Spleen (tissue), 11 donors: ENCODE measurements around the gene BOD1L1. TPM values are rescaled to one million over a fixed set of nuclear protein-coding genes. Genes with fewer than 3 reads are reported as not detected.

Experiments
- DNase-seq: peaks from one replicate; pipeline ENCODE4 v3.0.0-alpha.2; 2020
- H3K27ac ChIP-seq, 8 donors: fragments of 200-600 bp; sonication (generic) in 7 of 8; 1 replicate in 4 of 8; 2 replicates in 4 of 8; pipeline versions ENCODE4 v1.5.0 to v1.8.0; 2016 to 2021; ENCODE audit warnings: inconsistent platforms in 4 of 8, mild to moderate bottlenecking in 4 of 8, moderate library complexity in 1 of 8
- H3K27me3 ChIP-seq, 7 donors: fragments of 200-600 bp; sonication (generic) in 6 of 7; replicated peaks in 1 of 7; 1 replicate in 4 of 7; 2 replicates in 3 of 7; pipeline versions ENCODE4 v1.5.0 to v1.8.0; 2016 to 2021; ENCODE audit warnings: inconsistent platforms in 3 of 7, mild to moderate bottlenecking in 1 of 7
- H3K36me3 ChIP-seq, 6 donors: fragments of 200-600 bp; sonication (generic) in 5 of 6; 1 replicate in 4 of 6; 2 replicates in 2 of 6; pipeline versions ENCODE4 v1.5.0 to v1.8.0; 2016 to 2021; ENCODE audit warnings: inconsistent platforms in 2 of 6
- H3K4me1 ChIP-seq, 6 donors: fragments of 200-600 bp; sonication (generic) in 5 of 6; 1 replicate in 3 of 6; 2 replicates in 3 of 6; pipeline versions ENCODE4 v1.5.0 to v1.8.0; 2016 to 2021; ENCODE audit warnings: inconsistent platforms in 3 of 6
- H3K4me3 ChIP-seq, 8 donors: fragments of 200-600 bp; sonication (generic) in 7 of 8; 1 replicate in 4 of 8; 2 replicates in 4 of 8; pipeline versions ENCODE4 v1.5.0 to v1.8.0; 2016 to 2021; ENCODE audit warnings: inconsistent platforms in 4 of 8, mild to moderate bottlenecking in 4 of 8, moderate library complexity in 2 of 8
- H3K9me3 ChIP-seq, 8 donors: fragments of 200-600 bp; sonication (generic) in 7 of 8; 1 replicate in 4 of 8; 2 replicates in 4 of 8; pipeline versions ENCODE4 v1.5.0 to v1.8.0; 2016 to 2021; ENCODE audit warnings: inconsistent platforms in 4 of 8
- POLR2A ChIP-seq, 3 donors: fragments of 450-650 bp; IDR thresholded peaks; one replicate each; pipeline ENCODE4 v1.5.1; 2017; ENCODE audit warnings: antibody characterized with exemption in 3 of 3, mild to moderate bottlenecking in 1 of 3
- POLR2AphosphoS5 ChIP-seq, 3 donors: sonication (generic); formaldehyde crosslinking; IDR thresholded peaks; one replicate each; pipeline ENCODE4 v1.5.1; 2017; ENCODE audit warnings: antibody characterized with exemption in 3 of 3
- WGBS, 5 donors: extraction: QIAGEN DNeasy Blood & Tissue Kit in 3 of 5; methylation state at CpG; one replicate each; pipeline versions ENCODE4 v1.1.5 to v1.1.7; 2013 to 2018; 5-methylcytosine and 5-hydroxymethylcytosine counted together
- intact Hi-C: fragments of 100-400 bp; cut with DNase I; formaldehyde crosslinking; loops from one replicate; pipeline ENCODE4 v1.15.0; 2023; ENCODE audit warnings: low total_unique reads
- polyA plus RNA-seq, 3 donors: library from polyadenylated mRNA; stranded (reverse); fragments of 200-250 nt; gene quantifications; one replicate each; pipeline ENCODE4 v1.2.1, GENCODE V29; 2013
- total RNA-seq, 7 donors: library from RNA; depleted of rRNA in 3 of 7; stranded (reverse); fragments of >200 nt in 3 of 7; fragmentation: NEBNext Ultra II Directional in 4 of 7; extraction: Animal tissue kit (Norgen Biotek cat#: 25700) in 4 of 7; gene quantifications; one replicate each; pipeline versions ENCODE4 v1.1.0 to v1.2.1, GENCODE V29; 2016 to 2021
- TF ChIP-seq, protein P1 (sequence below), 11 experiments: fragments of 200-600 bp in 7 of 11; fragments of 450-650 bp in 4 of 11; sonication (generic) in 4 of 11; IDR thresholded peaks in 8 of 11; conservative IDR thresholded peaks in 3 of 11; 1 replicate in 7 of 11; 2 replicates in 4 of 11; pipeline versions ENCODE4 v1.4.0 to v1.8.0; 2016 to 2021; ENCODE audit warnings: antibody characterized with exemption in 11 of 11, inconsistent platforms in 4 of 11, mild to moderate bottlenecking in 1 of 11
- donor health status: healthy with polysubstance abuse.
- donor health status: DM: no; HTN: no; CAD: no; lungs with moderate emphysema.
- donor health status: DM: no; HTN: no; CAD: no.
- donor health status: Bipolar disorder and iron deficiency.
- donor health status: healthy.
- donor health status: DM: no; HTN: no; CAD: no.
- donor health status: DM: yes; HTN: yes; CAD: no.

Gene BOD1L1
- total and polyA plus RNA-seq, 10 donors = 16.2 to 83.3 (median 69.4) TPM

- Histone ChIP-seq H3K27ac (peak overlapping the region in 7 of 8 donors; percentile 61 to 80 (median 74)), H3K4me3 (peak overlapping the region; percentile 41 to 73 (median 52)), H3K36me3 (no peaks in the 10 kb centered on the region), H3K27me3 (peaks cover 22 to 100% (median 100%) of the 10 kb centered on the region in 7 donors), H3K9me3 (peaks cover 0 to 11% (median 0%) of the 10 kb centered on the region in 8 donors), H3K4me1 (peaks cover 36 to 98% (median 74%) of the 10 kb centered on the region in 6 donors)
- intact Hi-C loops = loop anchor here (5.0 kb wide), 2 partner anchors 692 to 817 kb away; no protein-coding TSS in a partner anchor
- DNase-seq = peak; percentile 84
- 1 to 2% (median 1%) methylated on average over 37 to 54 of the region's 54 CpGs for WGBS, 5 donors
- TF ChIP-seq POLR2A (IDR thresholded peaks at IDR 0.05) (no peak), POLR2AphosphoS5 (IDR thresholded peaks at IDR 0.05) (peak in 2 of 3 donors; percentile 53 to 66)
- TF ChIP-seq, protein P1, sequence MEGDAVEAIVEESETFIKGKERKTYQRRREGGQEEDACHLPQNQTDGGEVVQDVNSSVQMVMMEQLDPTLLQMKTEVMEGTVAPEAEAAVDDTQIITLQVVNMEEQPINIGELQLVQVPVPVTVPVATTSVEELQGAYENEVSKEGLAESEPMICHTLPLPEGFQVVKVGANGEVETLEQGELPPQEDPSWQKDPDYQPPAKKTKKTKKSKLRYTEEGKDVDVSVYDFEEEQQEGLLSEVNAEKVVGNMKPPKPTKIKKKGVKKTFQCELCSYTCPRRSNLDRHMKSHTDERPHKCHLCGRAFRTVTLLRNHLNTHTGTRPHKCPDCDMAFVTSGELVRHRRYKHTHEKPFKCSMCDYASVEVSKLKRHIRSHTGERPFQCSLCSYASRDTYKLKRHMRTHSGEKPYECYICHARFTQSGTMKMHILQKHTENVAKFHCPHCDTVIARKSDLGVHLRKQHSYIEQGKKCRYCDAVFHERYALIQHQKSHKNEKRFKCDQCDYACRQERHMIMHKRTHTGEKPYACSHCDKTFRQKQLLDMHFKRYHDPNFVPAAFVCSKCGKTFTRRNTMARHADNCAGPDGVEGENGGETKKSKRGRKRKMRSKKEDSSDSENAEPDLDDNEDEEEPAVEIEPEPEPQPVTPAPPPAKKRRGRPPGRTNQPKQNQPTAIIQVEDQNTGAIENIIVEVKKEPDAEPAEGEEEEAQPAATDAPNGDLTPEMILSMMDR (IDR thresholded peaks at IDR 0.05 in 8 of 11, conservative IDR thresholded peaks at IDR 0.05 in 3 of 11) = no peak
Measured at GRCh38 chr4:13544606-13545393, 82.7 kb downstream of the BOD1L1 start.

GRCh38 chr4:13543839-13544605 lies 83.5 kb downstream of the BOD1L1 start, which contains the start of gene NKX3-2:
NKX3-2 (minus strand) TSS chr4:13544508; CDS start chr4:13544414, 94 bp downstream.
- Histone ChIP-seq H3K27ac (peak within 1 kb of the TSS in 7 of 8 donors; percentile 61 to 80 (median 74)), H3K4me1 (peaks cover 32 to 100% (median 75%) of the 10 kb centered on the region in 6 donors), H3K36me3 (no peaks in the 10 kb centered on the region), H3K27me3 (peaks cover 22 to 100% (median 100%) of the 10 kb centered on the region in 7 donors), H3K4me3 (peak within 1 kb of the TSS; percentile 41 to 73 (median 52)), H3K9me3 (peaks cover 0 to 16% (median 0%) of the 10 kb centered on the region in 8 donors)
- TF ChIP-seq, protein P1 (IDR thresholded peaks at IDR 0.05 in 8 of 11, conservative IDR thresholded peaks at IDR 0.05 in 3 of 11) = peak in 1 of 11 experiments; percentile 27
- TF ChIP-seq POLR2AphosphoS5 (IDR thresholded peaks at IDR 0.05) = no peak
- peak; percentile 76 for DNase-seq
- 1 to 6% (median 2%) methylated on average over 20 to 96 of the region's 96 CpGs for WGBS, 5 donors
- intact Hi-C loops = no loop called here

DNA sequence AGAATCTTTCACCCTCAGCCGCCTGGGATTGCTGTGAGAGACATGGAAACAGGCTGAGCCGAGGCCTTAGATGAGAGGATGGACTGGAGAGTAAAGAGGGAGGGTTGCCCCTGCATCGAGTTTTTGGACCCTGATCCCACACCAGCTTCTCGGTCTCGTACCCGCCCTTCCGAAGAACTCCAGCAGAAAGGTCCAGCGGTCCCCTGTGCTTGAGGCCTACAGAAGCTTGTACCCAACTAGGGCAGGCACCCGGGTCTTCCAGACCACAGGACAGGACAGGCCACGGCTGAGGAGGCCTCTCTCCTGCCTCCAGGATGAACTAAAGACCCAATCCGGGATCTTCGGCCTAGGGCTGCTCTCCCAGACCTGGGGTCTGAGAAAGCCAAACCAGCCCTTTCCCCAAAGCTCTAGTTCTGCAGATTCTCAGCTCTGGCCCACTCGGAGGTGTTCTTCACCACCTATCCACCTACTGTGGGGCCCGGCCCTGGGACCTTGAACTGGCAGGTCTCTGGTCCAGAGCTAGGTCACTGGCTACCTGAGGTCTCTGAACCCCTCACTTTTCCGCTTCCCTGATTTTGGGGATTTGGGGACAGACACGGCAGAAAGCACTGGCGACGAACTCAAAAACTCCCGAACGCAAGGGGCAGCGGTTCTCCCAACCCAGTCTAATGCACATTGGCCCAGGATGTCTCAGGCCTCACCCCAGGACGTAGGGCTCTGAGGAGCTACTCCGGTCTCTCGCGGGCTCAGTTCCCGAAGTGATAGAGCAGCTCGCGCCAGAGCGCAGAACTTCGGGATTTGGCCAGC lies 84.3 kb downstream of the BOD1L1 start:
- intact Hi-C loops = no loop called here
- H3K36me3 ChIP-seq = no peaks in the 10 kb centered on the region
- peak; percentile 62 for DNase-seq
- WGBS, 5 donors = 9 to 23% (median 14%) methylated on average over 15 to 30 of the region's 30 CpGs
- peaks cover 0 to 17% (median 0%) of the 10 kb centered on the region in 8 donors for H3K9me3 ChIP-seq
- H3K27me3 ChIP-seq = peaks cover 23 to 100% (median 100%) of the 10 kb centered on the region in 7 donors
- peaks cover 26 to 99% (median 71%) of the 10 kb centered on the region in 6 donors for H3K4me1 ChIP-seq
- H3K27ac ChIP-seq = peak overlapping the region in 7 of 8 donors; percentile 61 to 80 (median 74)
- H3K4me3 ChIP-seq = peak overlapping the region; percentile 2 to 73 (median 52)
- no peak for TF ChIP-seq POLR2AphosphoS5 (IDR thresholded peaks at IDR 0.05)
- no peak for TF ChIP-seq POLR2A (IDR thresholded peaks at IDR 0.05)
- TF ChIP-seq, protein P1 (IDR thresholded peaks at IDR 0.05 in 8 of 11, conservative IDR thresholded peaks at IDR 0.05 in 3 of 11) = no peak
